Measurements from ENCODE around the gene ARAP1. TPM values are rescaled to one million over a fixed set of nuclear protein-coding genes. Genes with fewer than 3 reads are reported as not detected.

The ARAP1 gene
- total and polyA plus RNA-seq, 2 of the 8 experiments (the other 6 are each of a cell fraction or from before 2014, with no cell fraction given) = 25.7 to 61.6 TPM

DNA sequence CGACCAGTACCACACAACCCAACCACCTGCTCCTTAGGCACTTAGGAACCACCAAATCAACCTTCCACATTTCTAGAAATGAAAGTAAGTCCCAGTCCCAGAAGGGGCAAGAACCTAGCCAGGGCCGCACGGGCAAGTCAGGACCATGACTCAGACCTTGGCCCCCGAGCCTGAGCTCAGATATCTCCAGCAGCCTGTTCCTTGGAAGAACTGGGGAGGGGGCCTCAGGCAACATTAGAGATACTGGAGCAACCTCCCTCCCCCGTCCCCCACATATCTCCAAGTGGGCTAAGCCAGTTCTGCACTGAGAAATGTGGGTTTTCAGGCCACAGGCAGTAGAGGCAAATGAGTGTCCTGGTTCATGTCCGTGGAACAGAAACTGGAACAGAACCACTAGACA lies 7.7 kb downstream of the ARAP1 start:
- Histone ChIP-seq H3K27me3 (replicated peaks in 1 of 4; ENCODE audit: control insufficient read depth in 3 of 4, extremely low read depth in 1 of 4, insufficient read depth in 3 of 4, low read length in 3 of 4) (no peaks in the 10 kb centered on the region), H2BK20ac (ENCODE audit: low read length) (no peak overlapping the region), H2BK5ac (ENCODE audit: low read depth, low read length) (0 out of 2 replicates have a peak overlapping the region, but pooled peaks have one; percentile 8), H4K20me1 (replicated peaks in 1 of 2; ENCODE audit: control insufficient read depth in 1 of 2, insufficient read depth in 2 of 2, low read length in 2 of 2) (peaks cover 17 to 44% of the 10 kb centered on the region in 2 experiments), H3K36me3 (ENCODE audit: control insufficient read depth in 2 of 4, insufficient read depth in 4 of 4, low read length in 3 of 4) (no peaks in the 10 kb centered on the region), H3K27ac (ENCODE audit: low read depth, low read length) (no peak overlapping the region), H2AK5ac (ENCODE audit: low read depth, low read length) (no peak overlapping the region), H3K9me3 (ENCODE audit: insufficient read depth in 2 of 2, low read depth in 1 of 2, low read length in 1 of 2) (no peaks in the 10 kb centered on the region), H4K91ac (replicated peaks; ENCODE audit: insufficient read length, low read length) (no peak overlapping the region), H3K23ac (ENCODE audit: insufficient read length) (no peak overlapping the region), H2BK120ac (replicated peaks; ENCODE audit: low read depth, low read length) (no peak overlapping the region), H2AFZ (ENCODE audit: low read length) (no peak overlapping the region), H3K4me3 (ENCODE audit: extremely low read depth in 1 of 4, insufficient read depth in 2 of 4, low read depth in 3 of 4, low read length in 4 of 4) (no peak overlapping the region), H3K56ac (replicated peaks; ENCODE audit: insufficient read length, low read depth, low read length) (no peak overlapping the region), H3K23me2 (ENCODE audit: low read depth, low read length) (no peaks in the 10 kb centered on the region), H3K14ac (ENCODE audit: insufficient read length) (no peak overlapping the region), H3K79me2 (ENCODE audit: control insufficient read depth in 1 of 2, insufficient read depth in 2 of 2, low read length in 2 of 2) (peaks cover 4 to 66% of the 10 kb centered on the region in 2 experiments; a peak in 3 of 4 replicates), H3K4me2 (ENCODE audit: insufficient read depth in 1 of 2, low read depth in 2 of 2, low read length in 2 of 2) (no peak overlapping the region), H2BK15ac (ENCODE audit: low read length) (no peak overlapping the region), H2BK12ac (ENCODE audit: low read depth, low read length) (no peak overlapping the region), H3K4me1 (replicated peaks in 1 of 4; ENCODE audit: control insufficient read depth in 3 of 4, insufficient read depth in 4 of 4, low read length in 3 of 4) (peaks cover 8 to 24% (median 13%) of the 10 kb centered on the region in 4 experiments), H4K5ac (ENCODE audit: insufficient read length, low read depth, low read length) (no peak overlapping the region), H3K4ac (replicated peaks; ENCODE audit: insufficient read length, low read depth, low read length) (no peak overlapping the region), H3K9ac (replicated peaks in 1 of 4; ENCODE audit: extremely low read depth in 1 of 4, low read depth in 3 of 4, low read length in 3 of 4) (no peak overlapping the region), H4K8ac (ENCODE audit: extremely low read depth, insufficient read depth, low read length) (no peak overlapping the region), H3K79me1 (ENCODE audit: low read depth, low read length) (peaks cover 23% of the 10 kb centered on the region), H3K18ac (ENCODE audit: extremely low read depth, low read length) (no peak overlapping the region; the same call in 1 of the 2 replicates)
- no peak for FAIRE-seq
- 92% methylated on average over 6 of the region's 6 CpGs; no CpG with 5 or more reads in 1 of the 2 experiments for WGBS, 2 experiments (ENCODE audit: extremely low coverage in 1 of 2, insufficient coverage in 1 of 2, insufficient read length in 1 of 2, insufficient replicate concordance in 2 of 2, low coverage in 1 of 2, low lambda C conversion rate in 2 of 2, missing lambda C conversion rate in 1 of 2)
- ChIA-PET CTCF (ENCODE audit: partially characterized antibody) (interaction anchor here (0.7 to 3.2 kb wide), 2 partner anchors 19 to 45 kb away, joined by 3 to 16 read pairs; no protein-coding TSS in a partner anchor), POLR2A (ENCODE audit: partially characterized antibody) (interaction anchor here (1.3 kb wide), 1 partner anchor 19 kb away, joined by 3 read pairs; no protein-coding TSS in a partner anchor)
- TF ChIP-seq SIN3A (conservative IDR thresholded peaks at IDR 0.05 in 1 of 2, IDR thresholded peaks at IDR 0.05 in 1 of 2; ENCODE audit: low read depth in 1 of 2, low read length in 2 of 2) (no peak), CBX5 (IDR thresholded peaks at IDR 0.05; ENCODE audit: low read depth, low read length) (no peak)
- DNase-seq (ENCODE audit: low read depth in 1 of 2, low spot score in 2 of 2) = no peak

Data from H1 (cell line).